Measurements from ENCODE around the gene BRIP1.

Gene BRIP1

DNA sequence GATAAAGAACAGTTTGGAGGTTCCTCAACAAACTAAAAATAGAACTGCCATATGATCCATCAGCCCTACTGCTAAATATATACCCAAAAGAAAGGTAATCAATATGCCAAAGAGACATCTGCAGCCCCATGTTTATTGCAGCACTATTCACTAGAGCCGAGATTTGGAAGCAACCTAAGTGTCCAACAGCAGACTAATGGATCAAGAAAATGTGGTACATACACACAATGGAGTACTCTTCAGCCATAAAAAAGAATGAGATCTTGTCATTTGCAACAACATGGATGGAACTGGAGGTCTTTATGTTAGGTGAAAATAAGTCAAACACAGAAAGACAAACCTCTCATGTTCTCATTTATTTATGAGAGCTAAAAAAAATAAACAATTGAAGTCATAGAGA is 223.5 kb downstream of the BRIP1 start:
- TF ChIP-seq MAX (IDR thresholded peaks at IDR 0.05; ENCODE audit: low read depth, low read length) (no peak), POLR2A (IDR thresholded peaks at IDR 0.05; ENCODE audit: extremely low read depth, insufficient read length) (no peak), MYC (IDR thresholded peaks at IDR 0.05; ENCODE audit: low read depth, low read length) (no peak)
- TF ChIP-seq, protein P1, sequence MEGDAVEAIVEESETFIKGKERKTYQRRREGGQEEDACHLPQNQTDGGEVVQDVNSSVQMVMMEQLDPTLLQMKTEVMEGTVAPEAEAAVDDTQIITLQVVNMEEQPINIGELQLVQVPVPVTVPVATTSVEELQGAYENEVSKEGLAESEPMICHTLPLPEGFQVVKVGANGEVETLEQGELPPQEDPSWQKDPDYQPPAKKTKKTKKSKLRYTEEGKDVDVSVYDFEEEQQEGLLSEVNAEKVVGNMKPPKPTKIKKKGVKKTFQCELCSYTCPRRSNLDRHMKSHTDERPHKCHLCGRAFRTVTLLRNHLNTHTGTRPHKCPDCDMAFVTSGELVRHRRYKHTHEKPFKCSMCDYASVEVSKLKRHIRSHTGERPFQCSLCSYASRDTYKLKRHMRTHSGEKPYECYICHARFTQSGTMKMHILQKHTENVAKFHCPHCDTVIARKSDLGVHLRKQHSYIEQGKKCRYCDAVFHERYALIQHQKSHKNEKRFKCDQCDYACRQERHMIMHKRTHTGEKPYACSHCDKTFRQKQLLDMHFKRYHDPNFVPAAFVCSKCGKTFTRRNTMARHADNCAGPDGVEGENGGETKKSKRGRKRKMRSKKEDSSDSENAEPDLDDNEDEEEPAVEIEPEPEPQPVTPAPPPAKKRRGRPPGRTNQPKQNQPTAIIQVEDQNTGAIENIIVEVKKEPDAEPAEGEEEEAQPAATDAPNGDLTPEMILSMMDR (IDR thresholded peaks at IDR 0.05; ENCODE audit: low read depth, low read length) = no peak
- DNase-seq (ENCODE audit: low read depth) = no peak
- no peak overlapping the region for H3K4me3 ChIP-seq (ENCODE audit: low read depth, low read length)

DNA sequence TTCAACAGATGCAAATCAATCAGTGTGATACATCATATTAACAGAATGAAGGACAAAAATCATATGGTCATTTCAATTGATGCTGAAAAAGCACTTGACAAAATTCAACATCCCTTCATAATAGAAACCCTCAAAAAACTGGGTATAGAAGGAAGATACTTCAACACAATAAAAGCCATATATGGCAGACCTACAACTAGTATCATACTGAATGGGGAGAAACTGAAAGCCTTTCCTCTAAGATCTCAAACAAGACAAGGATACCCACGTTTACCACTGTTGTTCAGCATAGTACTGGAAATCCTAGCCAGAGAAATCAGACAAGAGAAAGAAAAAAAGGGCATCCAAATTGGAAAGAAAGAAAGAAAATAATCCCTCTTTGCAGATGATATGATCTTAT is 225.2 kb downstream of the BRIP1 start:
- no peak for TF ChIP-seq MAX (IDR thresholded peaks at IDR 0.05; ENCODE audit: low read depth, low read length)
- no peak for TF ChIP-seq POLR2A (IDR thresholded peaks at IDR 0.05; ENCODE audit: extremely low read depth, insufficient read length)
- TF ChIP-seq, protein P1 (IDR thresholded peaks at IDR 0.05; ENCODE audit: low read depth, low read length) = no peak
- TF ChIP-seq MYC (IDR thresholded peaks at IDR 0.05; ENCODE audit: low read depth, low read length) = no peak
- no peak overlapping the region for H3K4me3 ChIP-seq (ENCODE audit: low read depth, low read length)
- no peak for DNase-seq (ENCODE audit: low read depth)

GRCh38 chr17:61635913-61636432 is 227.4 kb downstream of the BRIP1 start:
- peak; percentile 69 for DNase-seq (ENCODE audit: low read depth)
- TF ChIP-seq POLR2A (IDR thresholded peaks at IDR 0.05; ENCODE audit: extremely low read depth, insufficient read length) = no peak
- TF ChIP-seq, protein P1 (IDR thresholded peaks at IDR 0.05; ENCODE audit: low read depth, low read length) = peak; percentile 68

GRCh38 chr17:61634942-61635538 is 228.3 kb downstream of the BRIP1 start:
- TF ChIP-seq MAX (IDR thresholded peaks at IDR 0.05; ENCODE audit: low read depth, low read length) = no peak
- TF ChIP-seq, protein P1 (IDR thresholded peaks at IDR 0.05; ENCODE audit: low read depth, low read length) = no peak
- no peak for TF ChIP-seq MYC (IDR thresholded peaks at IDR 0.05; ENCODE audit: low read depth, low read length)
- TF ChIP-seq POLR2A (IDR thresholded peaks at IDR 0.05; ENCODE audit: extremely low read depth, insufficient read length) = no peak
- no peak for DNase-seq (ENCODE audit: low read depth)
- H3K4me3 ChIP-seq (ENCODE audit: low read depth, low read length) = no peak overlapping the region

More at GRCh38 chr17:61635913-61636432, 227.4 kb downstream of the BRIP1 start:
- no peak overlapping the region for H3K4me3 ChIP-seq (ENCODE audit: low read depth, low read length)

DNA sequence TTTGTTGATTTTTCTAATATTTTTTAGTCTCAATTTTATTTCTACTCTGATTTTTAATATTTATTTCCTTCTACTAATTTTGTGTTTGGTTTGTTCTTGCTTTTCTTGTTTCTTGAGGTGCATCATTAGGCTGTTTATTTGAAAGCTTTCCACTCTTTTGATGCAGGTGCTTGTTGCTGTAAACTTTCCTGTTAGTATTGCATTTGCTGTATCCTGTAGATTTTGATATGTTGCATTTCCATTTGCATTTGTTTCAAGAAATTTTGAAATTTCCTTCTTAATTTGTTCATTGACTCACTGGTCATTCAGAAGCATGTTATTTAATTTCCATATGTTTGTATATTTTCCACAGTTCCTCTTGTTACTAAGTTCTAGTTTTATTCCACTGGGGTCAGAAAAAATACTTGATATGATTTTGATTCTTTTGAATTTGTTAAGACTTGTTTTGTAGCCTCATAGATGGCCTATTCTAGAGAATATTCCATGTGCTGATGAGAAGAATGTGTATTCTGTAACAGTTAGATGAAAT is 229.3 kb downstream of the BRIP1 start:
- TF ChIP-seq, protein P1 (IDR thresholded peaks at IDR 0.05; ENCODE audit: low read depth, low read length) = no peak
- no peak for DNase-seq (ENCODE audit: low read depth)
- no peak overlapping the region for H3K4me3 ChIP-seq (ENCODE audit: low read depth, low read length)

- no peak overlapping the region for H3K4me3 ChIP-seq (ENCODE audit: low read depth, low read length)
- TF ChIP-seq POLR2A (IDR thresholded peaks at IDR 0.05; ENCODE audit: extremely low read depth, insufficient read length) (no peak), MYC (IDR thresholded peaks at IDR 0.05; ENCODE audit: low read depth, low read length) (no peak), MAX (IDR thresholded peaks at IDR 0.05; ENCODE audit: low read depth, low read length) (no peak)
- TF ChIP-seq, protein P1 (IDR thresholded peaks at IDR 0.05; ENCODE audit: low read depth, low read length) = no peak
- no peak for DNase-seq (ENCODE audit: low read depth)
These were observed 230.5 kb downstream of the BRIP1 start for GRCh38 chr17:61632826-61633225.

Data from NB4 (cell line).